Tibial nerve (tissue), 4 donors: Measurements from ENCODE around the gene HID1. TPM values are rescaled to one million over a fixed set of nuclear protein-coding genes. Genes with fewer than 3 reads are reported as not detected.

ENCODE experiments used
- DNase-seq, 2 donors: peaks; one replicate each; pipeline ENCODE4 v3.0.0-alpha.2; 2019; ENCODE audit warnings: low spot score in 2 of 2
- H3K27ac ChIP-seq, 4 donors: fragments of 200-600 bp; sonication (generic) in 3 of 4; one replicate each; pipeline ENCODE4 v1.5.1; 2017 to 2019; ENCODE audit warnings: mild to moderate bottlenecking in 1 of 4
- H3K27me3 ChIP-seq, 2 donors: fragments of 200-600 bp; sonication (generic) in 1 of 2; one replicate each; pipeline versions ENCODE4 v1.5.1 to v1.6.0; 2017 to 2019
- H3K36me3 ChIP-seq, 3 donors: fragments of 200-600 bp; sonication (generic); one replicate each; pipeline ENCODE4 v1.5.1; 2018 to 2019
- H3K4me1 ChIP-seq, 4 donors: fragments of 200-600 bp; sonication (generic) in 3 of 4; one replicate each; pipeline ENCODE4 v1.5.1; 2017 to 2019
- H3K4me3 ChIP-seq, 4 donors: fragments of 200-600 bp; sonication (generic) in 3 of 4; one replicate each; pipeline ENCODE4 v1.5.1; 2017 to 2019; ENCODE audit warnings: mild to moderate bottlenecking in 1 of 4, moderate library complexity in 1 of 4
- H3K9me3 ChIP-seq, 4 donors: fragments of 200-600 bp; sonication (generic) in 3 of 4; one replicate each; pipeline ENCODE4 v1.5.1; 2017 to 2019
- CTCF ChIP-seq, 5 experiments: fragments of 200-600 bp in 3 of 5; fragments of 450-650 bp in 2 of 5; sonication (generic) in 3 of 5; IDR thresholded peaks; one replicate each; pipeline ENCODE4 v1.5.1; 2016 to 2019; ENCODE audit warnings: antibody characterized with exemption in 5 of 5, mild to moderate bottlenecking in 3 of 5, moderate library complexity in 2 of 5
- EP300 ChIP-seq, 2 donors: sonication (generic); formaldehyde crosslinking; IDR thresholded peaks; one replicate each; pipeline ENCODE4 v1.6.1; 2017; ENCODE audit warnings: antibody characterized with exemption in 2 of 2, mild to moderate bottlenecking in 1 of 2
- POLR2A ChIP-seq, 2 donors: fragments of 450-650 bp; IDR thresholded peaks; one replicate each; pipeline ENCODE4 v1.6.1; 2017; ENCODE audit warnings: antibody characterized with exemption in 2 of 2, mild to moderate bottlenecking in 2 of 2, moderate library complexity in 2 of 2
- WGBS, 2 donors: methylation state at CpG; one replicate each; pipeline ENCODE4 v1.1.5; 2018; 5-methylcytosine and 5-hydroxymethylcytosine counted together
- total RNA-seq, 4 donors: library from RNA; depleted of rRNA; stranded (reverse); fragments of >200 nt; gene quantifications; one replicate each; pipeline ENCODE4 v1.1.0, GENCODE V29; 2016

Gene HID1
- total RNA-seq, 4 donors from 2014 or later, result 5.7 to 11.6 (median 8.9) TPM

GRCh38 chr17:74939534-74939933 lies 33.0 kb downstream of the HID1 start:
- Histone ChIP-seq H3K4me1 (peaks cover 0 to 12% (median 3%) of the 10 kb centered on the region in 4 donors), H3K4me3 (no peak overlapping the region), H3K27ac (no peak overlapping the region), H3K36me3 (no peaks in the 10 kb centered on the region), H3K27me3 (peaks cover 0 to 92% of the 10 kb centered on the region in 2 donors), H3K9me3 (no peaks in the 10 kb centered on the region)
- DNase-seq, result no peak
- TF ChIP-seq CTCF (IDR thresholded peaks at IDR 0.05), result no peak
- TF ChIP-seq POLR2A (IDR thresholded peaks at IDR 0.05), result no peak
- TF ChIP-seq EP300 (IDR thresholded peaks at IDR 0.05), result no peak
- WGBS, 2 donors, result 48 to 52% methylated on average over 8 of the region's 8 CpGs

GRCh38 chr17:74938194-74938950 lies 34.2 kb downstream of the HID1 start:
- H3K27ac ChIP-seq, result no peak overlapping the region
- DNase-seq, result no peak
- H3K36me3 ChIP-seq, result no peaks in the 10 kb centered on the region
- H3K9me3 ChIP-seq, result no peaks in the 10 kb centered on the region
- peaks cover 0 to 12% (median 3%) of the 10 kb centered on the region in 4 donors for H3K4me1 ChIP-seq
- H3K4me3 ChIP-seq, result no peak overlapping the region
- 62 to 63% methylated on average over 8 of the region's 8 CpGs for WGBS, 2 donors
- no peak for TF ChIP-seq EP300 (IDR thresholded peaks at IDR 0.05)
- TF ChIP-seq POLR2A (IDR thresholded peaks at IDR 0.05), result no peak
- TF ChIP-seq CTCF (IDR thresholded peaks at IDR 0.05), result no peak
- H3K27me3 ChIP-seq, result peaks cover 0 to 93% of the 10 kb centered on the region in 2 donors

GRCh38 chr17:74937064-74938051 lies 35.2 kb downstream of the HID1 start:
- no peaks in the 10 kb centered on the region for H3K9me3 ChIP-seq
- peaks cover 0 to 92% of the 10 kb centered on the region in 2 donors for H3K27me3 ChIP-seq
- no peak overlapping the region for H3K27ac ChIP-seq
- 46 to 57% methylated on average over 11 of the region's 11 CpGs for WGBS, 2 donors
- no peak overlapping the region for H3K4me3 ChIP-seq
- DNase-seq, result no peak
- TF ChIP-seq EP300 (IDR thresholded peaks at IDR 0.05) (no peak), CTCF (IDR thresholded peaks at IDR 0.05) (no peak), POLR2A (IDR thresholded peaks at IDR 0.05) (no peak)
- H3K36me3 ChIP-seq, result no peaks in the 10 kb centered on the region
- H3K4me1 ChIP-seq, result peaks cover 0 to 12% (median 3%) of the 10 kb centered on the region in 4 donors

GRCh38 chr17:74936470-74936799 lies 36.1 kb downstream of the HID1 start:
- no peaks in the 10 kb centered on the region for H3K9me3 ChIP-seq
- H3K27ac ChIP-seq, result no peak overlapping the region
- DNase-seq, result no peak
- H3K4me3 ChIP-seq, result no peak overlapping the region
- peaks cover 0 to 87% of the 10 kb centered on the region in 2 donors for H3K27me3 ChIP-seq
- TF ChIP-seq POLR2A (IDR thresholded peaks at IDR 0.05) (no peak), CTCF (IDR thresholded peaks at IDR 0.05) (no peak), EP300 (IDR thresholded peaks at IDR 0.05) (no peak)
- H3K4me1 ChIP-seq, result peaks cover 0 to 12% (median 3%) of the 10 kb centered on the region in 4 donors
- no peaks in the 10 kb centered on the region for H3K36me3 ChIP-seq
- 13 to 14% methylated on average over 7 to 12 of the region's 12 CpGs for WGBS, 2 donors
